Retinal pigment epithelial cell (primary cell): ENCODE results near the gene HRH4.

Experiments
- DNase-seq: peaks from one replicate; pipeline ENCODE4 v3.0.0-alpha.2; 2010; ENCODE audit warnings: low read depth
- H3K4me3 ChIP-seq: 2 replicates; pipeline ENCODE4 v1.5.1; 2011; ENCODE audit warnings: mild to moderate bottlenecking, low read length, control low read depth, moderate library complexity
- CTCF ChIP-seq: conservative IDR thresholded peaks from 2 replicates; pipeline ENCODE4 v1.5.1; 2011; ENCODE audit warnings: low read depth, low read length, control low read depth, inconsistent platforms

Gene HRH4

GRCh38 chr18:24479371-24479770, 18.9 kb downstream of the HRH4 start:
- no peak for DNase-seq
- no peak for TF ChIP-seq CTCF
- H3K4me3 ChIP-seq = no peak overlapping the region

GRCh38 chr18:24482821-24483220, 22.4 kb downstream of the HRH4 start:
- H3K4me3 ChIP-seq = no peak overlapping the region
- no peak for TF ChIP-seq CTCF
- no peak for DNase-seq

GRCh38 chr18:24485681-24486080, 25.2 kb downstream of the HRH4 start:
- TF ChIP-seq CTCF = no peak
- no peak overlapping the region for H3K4me3 ChIP-seq

GRCh38 chr18:24486684-24487083, 26.2 kb downstream of the HRH4 start:
- no peak for TF ChIP-seq CTCF
- H3K4me3 ChIP-seq = no peak overlapping the region
- DNase-seq = no peak

More at GRCh38 chr18:24485681-24486080, 25.2 kb downstream of the HRH4 start:
- DNase-seq = no peak

GRCh38 chr18:24488824-24489493, 28.5 kb downstream of the HRH4 start:
- TF ChIP-seq CTCF = peak; percentile 66
- no peak for DNase-seq
- H3K4me3 ChIP-seq = no peak overlapping the region

- no peak for TF ChIP-seq CTCF
- H3K4me3 ChIP-seq = no peak overlapping the region
- DNase-seq = no peak
These were observed 30.1 kb downstream of the HRH4 start for GRCh38 chr18:24490539-24490938.
